HepG2 (cell line): ENCODE measurements around the gene CYLD.

ENCODE experiments used
- ARNTL ChIP-seq: sonication (generic); formaldehyde crosslinking; IDR thresholded peaks from 2 replicates; pipeline ENCODE4 v1.4.0; 2020; ENCODE audit warnings: mild to moderate bottlenecking, missing genetic modification reagents
- CEBPB ChIP-seq: IDR thresholded peaks from 2 replicates; pipeline ENCODE4 v1.6.1; 2011; ENCODE audit warnings: low read depth, low read length, improper control_type of control experiment, borderline replicate concordance
- TCF7L2 ChIP-seq: IDR thresholded peaks from 2 replicates; pipeline ENCODE4 v1.6.1; 2011; ENCODE audit warnings: mild to moderate bottlenecking, low read depth, low read length, moderate library complexity
- TF ChIP-seq, protein P1 (sequence below): sonication (generic); formaldehyde crosslinking; IDR thresholded peaks from 2 replicates; pipeline ENCODE4 v1.9.0; 2022; ENCODE audit warnings: low read depth, missing genetic modification reagents

DNA sequence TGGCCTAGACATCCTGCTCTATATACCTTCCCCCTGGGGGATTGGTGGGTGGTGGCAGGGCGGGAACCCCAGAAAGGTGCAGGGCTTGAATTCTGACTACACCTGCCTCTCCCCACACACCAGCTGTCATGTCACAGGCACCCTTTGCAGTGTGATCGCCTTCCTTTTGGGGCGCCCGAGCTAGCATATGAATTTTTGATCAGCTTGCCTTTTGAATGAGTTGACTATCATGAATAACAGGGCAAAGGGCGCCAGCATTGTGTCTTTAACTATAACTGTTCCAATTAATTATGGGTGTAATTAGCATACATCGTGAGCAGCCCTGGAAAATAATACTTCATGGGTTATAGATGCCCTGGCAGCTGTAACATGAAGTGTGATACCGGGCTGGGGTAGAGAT is 72.7 kb downstream of the CYLD start:
- TF ChIP-seq, protein P1, sequence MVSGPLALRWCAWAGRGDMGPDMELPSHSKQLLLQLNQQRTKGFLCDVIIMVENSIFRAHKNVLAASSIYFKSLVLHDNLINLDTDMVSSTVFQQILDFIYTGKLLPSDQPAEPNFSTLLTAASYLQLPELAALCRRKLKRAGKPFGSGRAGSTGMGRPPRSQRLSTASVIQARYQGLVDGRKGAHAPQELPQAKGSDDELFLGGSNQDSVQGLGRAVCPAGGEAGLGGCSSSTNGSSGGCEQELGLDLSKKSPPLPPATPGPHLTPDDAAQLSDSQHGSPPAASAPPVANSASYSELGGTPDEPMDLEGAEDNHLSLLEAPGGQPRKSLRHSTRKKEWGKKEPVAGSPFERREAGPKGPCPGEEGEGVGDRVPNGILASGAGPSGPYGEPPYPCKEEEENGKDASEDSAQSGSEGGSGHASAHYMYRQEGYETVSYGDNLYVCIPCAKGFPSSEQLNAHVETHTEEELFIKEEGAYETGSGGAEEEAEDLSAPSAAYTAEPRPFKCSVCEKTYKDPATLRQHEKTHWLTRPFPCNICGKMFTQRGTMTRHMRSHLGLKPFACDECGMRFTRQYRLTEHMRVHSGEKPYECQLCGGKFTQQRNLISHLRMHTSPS: no peak
- TF ChIP-seq ARNTL: no peak
- TF ChIP-seq CEBPB: no peak
- no peak for TF ChIP-seq TCF7L2
